H1 (cell line): ENCODE data around the gene DMRT1. TPM values are rescaled to one million over a fixed set of nuclear protein-coding genes. Genes with fewer than 3 reads are reported as not detected.

Experiments
- CHD7 ChIP-seq: fragments of 300-600 bp; sonication (generic); IDR thresholded peaks from 2 replicates; pipeline ENCODE4 v1.7.1; 2012; ENCODE audit warnings: low read length, moderate library complexity, mild to moderate bottlenecking, inconsistent platforms; ENCODE audit not compliant: insufficient replicate concordance
- polyA plus RNA-seq, 7 experiments: library from polyadenylated mRNA; depleted of rRNA in 3 of 7; stranded (reverse) in 5 of 7; unstranded in 2 of 7; fragments of >200 nt in 5 of 7; fragments of 200-250 nt in 2 of 7; gene quantifications; 1 replicate in 5 of 7; 2 replicates in 1 of 7; 4 replicates in 1 of 7; pipeline versions ENCODE4 v1.2.1 to v1.2.3, GENCODE V29; 2011 to 2013; ENCODE audit warnings: missing spikeins in 2 of 7, mixed read lengths in 2 of 7
- total RNA-seq: library from RNA; stranded (reverse); fragmentation: NEBNext Ultra II Directional; extraction: Animal tissue kit (Norgen Biotek cat#: 25700); gene quantifications from 2 replicates; pipeline ENCODE4 v1.2.1, GENCODE V29; 2021

DMRT1 gene
- total and polyA plus RNA-seq, 2 of the 8 experiments (the other 6 are each of a cell fraction or from before 2014, with no cell fraction given), result 0.15 TPM; not detected in 1

- TF ChIP-seq CHD7, result no peak
- TF ChIP-seq, all 59 proteins: peak for 0
Observed at GRCh38 chr9:920927-921326, 79.4 kb downstream of the DMRT1 start (continued).
